Hepatocyte (in vitro differentiated cells): ENCODE data around the gene TNS3. TPM values are rescaled to one million over a fixed set of nuclear protein-coding genes. Genes with fewer than 3 reads are reported as not detected.

ENCODE experiments used
- DNase-seq: peaks from one replicate; pipeline ENCODE4 v3.0.0-alpha.2; 2016; ENCODE audit warnings: low spot score
- H2AFZ ChIP-seq: fragments of 200-600 bp; sonication (generic); 2 replicates; pipeline ENCODE4 v1.6.0; 2016; ENCODE audit warnings: antibody characterized with exemption, mild to moderate bottlenecking
- H3K27ac ChIP-seq: fragments of 200-600 bp; sonication (generic); 2 replicates; pipeline ENCODE4 v1.5.1; 2016; ENCODE audit warnings: mild to moderate bottlenecking
- H3K27me3 ChIP-seq: fragments of 200-600 bp; sonication (generic); 2 replicates; pipeline ENCODE4 v1.6.1; 2016
- H3K36me3 ChIP-seq: fragments of 200-600 bp; sonication (generic); replicated peaks from 2 replicates; pipeline ENCODE4 v1.5.1; 2016; ENCODE audit warnings: low read depth; ENCODE audit not compliant: insufficient read depth
- H3K4me1 ChIP-seq: fragments of 200-600 bp; sonication (generic); 2 replicates; pipeline ENCODE4 v1.5.1; 2016; ENCODE audit warnings: mild to moderate bottlenecking, moderate library complexity; ENCODE audit not compliant: insufficient read depth
- H3K4me2 ChIP-seq: fragments of 200-600 bp; sonication (generic); 2 replicates; pipeline ENCODE4 v1.6.0; 2016
- H3K4me3 ChIP-seq: fragments of 200-600 bp; sonication (generic); 2 replicates; pipeline ENCODE4 v1.5.1; 2016; ENCODE audit warnings: mild to moderate bottlenecking
- H3K79me2 ChIP-seq: fragments of 200-600 bp; sonication (generic); 2 replicates; pipeline ENCODE4 v1.6.0; 2017; ENCODE audit warnings: mild to moderate bottlenecking
- H3K9me2 ChIP-seq: fragments of 200-600 bp; sonication (generic); replicated peaks from 2 replicates; pipeline ENCODE4 v1.6.0; 2017; ENCODE audit warnings: mild to moderate bottlenecking; ENCODE audit not compliant: insufficient read depth
- H3K9me3 ChIP-seq: fragments of 200-600 bp; sonication (generic); 2 replicates; pipeline ENCODE4 v1.5.1; 2016; ENCODE audit warnings: low read depth, mild to moderate bottlenecking
- H4K20me1 ChIP-seq: fragments of 200-600 bp; sonication (generic); 2 replicates; pipeline ENCODE4 v1.6.0; 2016; ENCODE audit warnings: mild to moderate bottlenecking; ENCODE audit not compliant: insufficient read depth, poor library complexity, severe bottlenecking
- EZH2 ChIP-seq: fragments of 200-600 bp; sonication (generic); IDR thresholded peaks from 2 replicates; pipeline ENCODE4 v1.6.1; 2016; ENCODE audit warnings: antibody characterized with exemption, mild to moderate bottlenecking, borderline replicate concordance
- EZH2phosphoT487 ChIP-seq: fragments of 200-600 bp; sonication (generic); IDR thresholded peaks from one replicate; pipeline ENCODE4 v1.6.1; 2018; ENCODE audit warnings: antibody characterized with exemption, mild to moderate bottlenecking, low read depth, moderate library complexity; ENCODE audit not compliant: unreplicated experiment, severe bottlenecking
- WGBS: methylation state at CpG from one replicate; pipeline ENCODE4 v1.1.6; 2016; ENCODE audit warnings: low lambda C conversion rate; ENCODE audit errors: missing lambda C conversion rate; 5-methylcytosine and 5-hydroxymethylcytosine counted together
- polyA plus RNA-seq: library from polyadenylated mRNA; unstranded; fragments of >200 nt; fragmentation: Nextera tagmentation; extraction: Ambion mirVana; gene quantifications from 2 replicates; pipeline ENCODE4 v1.2.1, GENCODE V29; 2016
- total RNA-seq: library from RNA; depleted of rRNA; stranded (reverse); fragments of >200 nt; gene quantifications from 2 replicates; pipeline ENCODE4 v1.2.3, GENCODE V29; 2014
- TF ChIP-seq, protein P1 (sequence below): fragments of 200-600 bp; sonication (generic); IDR thresholded peaks from 2 replicates; pipeline ENCODE4 v1.5.1; 2016; ENCODE audit warnings: antibody characterized with exemption, mild to moderate bottlenecking; ENCODE audit not compliant: poor library complexity

TNS3 gene
- total and polyA plus RNA-seq, 2 experiments from 2014 or later = 30.0 to 73.3 TPM

DNA sequence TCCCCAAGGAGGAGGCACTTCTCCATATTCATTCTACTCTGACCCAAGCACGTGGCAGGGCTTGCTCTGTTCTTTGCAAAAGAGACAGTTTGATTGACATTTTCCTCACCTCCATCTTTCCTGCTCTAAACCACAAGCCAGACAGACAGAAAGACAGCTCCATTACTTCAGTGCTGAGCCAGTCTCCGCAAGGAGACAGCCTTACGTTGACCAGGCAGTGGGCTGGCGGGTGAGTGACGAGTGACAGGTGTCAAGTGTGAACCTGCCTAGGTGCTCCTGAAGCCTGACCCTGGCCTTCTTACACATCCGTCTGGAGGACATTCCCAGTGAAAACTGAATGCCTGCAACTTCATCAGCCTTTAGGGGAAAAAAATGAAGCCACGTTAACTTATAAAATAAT, 314.6 kb downstream of the TNS3 start:
- no peak for DNase-seq
- Histone ChIP-seq H3K4me1 (peaks cover 16% of the 10 kb centered on the region), H4K20me1 (no peaks in the 10 kb centered on the region), H3K79me2 (no peaks in the 10 kb centered on the region), H2AFZ (no peak overlapping the region), H3K4me3 (no peak overlapping the region), H3K36me3 (no peaks in the 10 kb centered on the region), H3K27me3 (no peaks in the 10 kb centered on the region), H3K9me2 (no peaks in the 10 kb centered on the region), H3K27ac (peak overlapping the region; percentile 91), H3K4me2 (no peak overlapping the region), H3K9me3 (no peaks in the 10 kb centered on the region)
- TF ChIP-seq EZH2 = no peak
- TF ChIP-seq, protein P1, sequence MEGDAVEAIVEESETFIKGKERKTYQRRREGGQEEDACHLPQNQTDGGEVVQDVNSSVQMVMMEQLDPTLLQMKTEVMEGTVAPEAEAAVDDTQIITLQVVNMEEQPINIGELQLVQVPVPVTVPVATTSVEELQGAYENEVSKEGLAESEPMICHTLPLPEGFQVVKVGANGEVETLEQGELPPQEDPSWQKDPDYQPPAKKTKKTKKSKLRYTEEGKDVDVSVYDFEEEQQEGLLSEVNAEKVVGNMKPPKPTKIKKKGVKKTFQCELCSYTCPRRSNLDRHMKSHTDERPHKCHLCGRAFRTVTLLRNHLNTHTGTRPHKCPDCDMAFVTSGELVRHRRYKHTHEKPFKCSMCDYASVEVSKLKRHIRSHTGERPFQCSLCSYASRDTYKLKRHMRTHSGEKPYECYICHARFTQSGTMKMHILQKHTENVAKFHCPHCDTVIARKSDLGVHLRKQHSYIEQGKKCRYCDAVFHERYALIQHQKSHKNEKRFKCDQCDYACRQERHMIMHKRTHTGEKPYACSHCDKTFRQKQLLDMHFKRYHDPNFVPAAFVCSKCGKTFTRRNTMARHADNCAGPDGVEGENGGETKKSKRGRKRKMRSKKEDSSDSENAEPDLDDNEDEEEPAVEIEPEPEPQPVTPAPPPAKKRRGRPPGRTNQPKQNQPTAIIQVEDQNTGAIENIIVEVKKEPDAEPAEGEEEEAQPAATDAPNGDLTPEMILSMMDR = no peak
- no peak for TF ChIP-seq EZH2phosphoT487
- 88% methylated on average over 7 of the region's 7 CpGs for WGBS

DNA sequence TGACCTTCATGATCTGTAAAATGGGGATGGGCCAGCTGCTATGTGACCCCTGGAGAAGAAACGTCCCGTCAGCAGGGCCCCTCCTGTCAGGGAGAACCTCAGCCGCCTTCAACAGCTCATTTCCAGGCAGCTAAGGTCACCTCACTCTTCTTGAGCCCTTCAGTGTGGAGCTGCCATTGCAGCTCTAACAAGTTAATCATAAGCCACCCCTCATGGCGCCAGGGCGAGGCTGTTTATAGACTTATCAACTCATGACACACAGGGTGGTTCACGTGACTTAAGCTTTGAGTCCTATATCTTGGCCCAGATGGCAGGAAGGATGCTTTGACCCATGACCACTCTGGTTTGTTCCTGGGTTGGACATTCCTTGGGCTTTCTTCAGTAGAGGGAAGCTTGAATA, 315.1 kb downstream of the TNS3 start:
- Histone ChIP-seq H3K9me3 (no peaks in the 10 kb centered on the region), H3K27ac (peak overlapping the region; percentile 91), H3K27me3 (no peaks in the 10 kb centered on the region), H4K20me1 (no peaks in the 10 kb centered on the region), H3K4me1 (peaks cover 16% of the 10 kb centered on the region), H3K79me2 (no peaks in the 10 kb centered on the region), H2AFZ (no peak overlapping the region), H3K4me3 (no peak overlapping the region), H3K4me2 (peak overlapping the region; percentile 45), H3K36me3 (no peaks in the 10 kb centered on the region), H3K9me2 (no peaks in the 10 kb centered on the region)
- WGBS = 61% methylated on average over 6 of the region's 6 CpGs
- peak; percentile 90 for DNase-seq
- no peak for TF ChIP-seq EZH2phosphoT487

DNA sequence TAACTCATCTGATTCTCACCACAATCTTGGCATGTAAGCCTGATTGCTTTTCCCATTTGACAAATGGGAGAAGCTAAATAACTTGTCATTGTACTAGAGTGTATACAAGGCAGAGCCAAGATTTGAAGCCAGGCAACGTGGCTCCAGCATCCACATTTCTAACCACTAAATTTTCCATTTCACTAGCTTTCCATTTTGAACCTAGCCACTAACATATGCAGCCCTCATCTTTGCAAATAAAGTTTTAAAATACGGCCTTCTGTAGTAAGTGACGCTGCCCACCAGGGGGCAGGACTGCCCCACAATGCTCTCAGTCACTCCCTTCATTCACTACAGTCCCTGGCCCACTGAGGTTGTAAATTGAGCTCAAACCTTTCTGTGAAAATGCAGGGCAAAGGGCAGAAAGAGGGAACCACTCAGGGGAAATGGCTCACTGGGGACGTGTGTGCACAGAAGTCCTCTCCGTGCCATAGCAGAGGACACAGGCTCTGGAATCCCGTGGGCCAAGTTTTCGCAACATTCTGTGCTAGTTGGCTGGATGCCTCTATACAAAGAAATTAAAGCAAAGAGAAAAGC, 315.7 kb downstream of the TNS3 start:
- H3K9me3 ChIP-seq = no peaks in the 10 kb centered on the region
- WGBS = 21% methylated on average over 7 of the region's 7 CpGs
- peak; percentile 89 for DNase-seq
- H3K4me1 ChIP-seq = peaks cover 16% of the 10 kb centered on the region
- H2AFZ ChIP-seq = no peak overlapping the region
- H3K4me3 ChIP-seq = no peak overlapping the region
- TF ChIP-seq, protein P1 = peak; percentile 97
- TF ChIP-seq EZH2 (no peak), EZH2phosphoT487 (no peak)
- no peaks in the 10 kb centered on the region for H4K20me1 ChIP-seq
- peak overlapping the region; percentile 91 for H3K27ac ChIP-seq
- peak overlapping the region; percentile 45 for H3K4me2 ChIP-seq
- H3K79me2 ChIP-seq = no peaks in the 10 kb centered on the region
- no peaks in the 10 kb centered on the region for H3K27me3 ChIP-seq
- no peaks in the 10 kb centered on the region for H3K9me2 ChIP-seq
- H3K36me3 ChIP-seq = no peaks in the 10 kb centered on the region

DNA sequence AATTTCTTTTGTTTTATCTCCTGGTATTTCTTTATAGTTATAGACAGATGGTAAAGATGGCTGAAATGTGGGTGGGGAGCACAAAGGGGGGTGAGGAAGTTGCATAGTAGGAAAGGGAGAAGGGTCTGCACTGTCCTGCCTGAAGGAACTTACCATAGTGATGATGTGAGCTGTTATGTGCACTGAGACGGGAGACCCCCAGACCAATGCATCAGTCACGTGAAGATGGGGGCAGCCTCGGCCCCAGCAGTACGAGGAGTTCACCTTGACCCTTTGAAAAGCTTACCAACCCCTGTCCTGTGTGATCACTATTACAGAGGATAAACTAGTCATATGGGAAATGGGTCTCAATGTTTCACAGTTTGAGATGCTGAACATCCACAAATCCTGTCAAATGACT, 316.3 kb downstream of the TNS3 start:
- 98% methylated on average over 4 of the region's 4 CpGs for WGBS
- H3K4me2 ChIP-seq = no peak overlapping the region
- H3K9me3 ChIP-seq = no peaks in the 10 kb centered on the region
- TF ChIP-seq EZH2 (no peak), EZH2phosphoT487 (no peak)
- TF ChIP-seq, protein P1 = no peak
- no peak for DNase-seq
- H3K27me3 ChIP-seq = no peaks in the 10 kb centered on the region
- H3K36me3 ChIP-seq = no peaks in the 10 kb centered on the region
- no peaks in the 10 kb centered on the region for H4K20me1 ChIP-seq
- no peak overlapping the region for H3K4me3 ChIP-seq
- peaks cover 16% of the 10 kb centered on the region for H3K4me1 ChIP-seq
- H2AFZ ChIP-seq = no peak overlapping the region
- no peaks in the 10 kb centered on the region for H3K79me2 ChIP-seq
- H3K27ac ChIP-seq = no peak overlapping the region
- no peaks in the 10 kb centered on the region for H3K9me2 ChIP-seq
